H1 (cell line): ENCODE results near the gene GRIA3. TPM values are rescaled to one million over a fixed set of nuclear protein-coding genes. Genes with fewer than 3 reads are reported as not detected.
A peak's percentile ranks its signal among the peaks of the same experiment; 100 is the strongest.

Experiments used
- CTCF ChIA-PET: fragments of 300-600 bp; sonication (Branson Sonifier 250); formaldehyde crosslinking; loops from one replicate; lab custom pipeline; 2021; ENCODE audit not compliant: partially characterized antibody; lab: Charles Lee
- POLR2A ChIA-PET: fragments of 300-600 bp; sonication (Branson Sonifier 250); formaldehyde crosslinking; loops from one replicate; lab custom pipeline; 2021; ENCODE audit warnings: inconsistent platforms; ENCODE audit not compliant: partially characterized antibody; lab: Charles Lee
- DNase-seq, 2 experiments: peaks; one replicate each; pipeline versions ENCODE4 v3.0.0 to v3.0.0-alpha.2; 2010 to 2022; ENCODE audit warnings: low spot score in 2 of 2, low read depth in 1 of 2, mixed read lengths in 1 of 2
- FAIRE-seq: peaks from 2 replicates; lab custom pipeline; 2011; peaks lifted over from hg19 to GRCh38; lab: Jason Lieb, UNC
- H2AFZ ChIP-seq: 2 replicates; pipeline ENCODE4 v1.8.1; 2012; ENCODE audit warnings: low read length, inconsistent platforms
- H2AK5ac ChIP-seq: 2 replicates; pipeline ENCODE4 v1.6.1; 2013; ENCODE audit warnings: low read depth, low read length
- H2BK120ac ChIP-seq: replicated peaks from 2 replicates; pipeline ENCODE3; 2013; ENCODE audit warnings: low read depth, low read length, inconsistent platforms
- H2BK12ac ChIP-seq: 2 replicates; pipeline ENCODE4 v1.6.1; 2013; ENCODE audit warnings: low read depth, low read length
- H2BK15ac ChIP-seq: 2 replicates; pipeline ENCODE4 v1.6.1; 2013; ENCODE audit warnings: low read length
- H2BK20ac ChIP-seq: 2 replicates; pipeline ENCODE4 v1.6.1; 2013; ENCODE audit warnings: low read length
- H2BK5ac ChIP-seq: 2 replicates; pipeline ENCODE4 v1.6.1; 2013; ENCODE audit warnings: low read depth, low read length
- H3K14ac ChIP-seq: 2 replicates; pipeline ENCODE4 v1.6.1; 2013; ENCODE audit warnings: inconsistent platforms; ENCODE audit not compliant: insufficient read length
- H3K18ac ChIP-seq: 2 replicates; pipeline ENCODE4 v1.6.1; 2013; ENCODE audit warnings: low read length; ENCODE audit errors: extremely low read depth
- H3K23ac ChIP-seq: 2 replicates; pipeline ENCODE4 v1.6.1; 2013; ENCODE audit warnings: inconsistent platforms; ENCODE audit not compliant: insufficient read length
- H3K23me2 ChIP-seq: 2 replicates; pipeline ENCODE4 v1.6.1; 2013; ENCODE audit warnings: low read depth, low read length
- H3K27ac ChIP-seq: 2 replicates; pipeline ENCODE4 v1.6.1; 2011; ENCODE audit warnings: low read depth, low read length, inconsistent platforms
- H3K27me3 ChIP-seq, 4 experiments: replicated peaks in 1 of 4; 1 replicate in 1 of 4; 2 replicates in 3 of 4; pipeline versions ENCODE4 v1.6.1 to v1.8.1; 2011 to 2013; ENCODE audit warnings: low read length in 3 of 4, mild to moderate bottlenecking in 3 of 4, inconsistent platforms in 2 of 4, mixed read lengths in 2 of 4, moderate library complexity in 1 of 4; ENCODE audit not compliant: control insufficient read depth in 3 of 4, insufficient read depth in 3 of 4; ENCODE audit errors: extremely low read depth in 1 of 4
- H3K36me3 ChIP-seq, 4 experiments: 2 replicates each; pipeline versions ENCODE4 v1.6.1 to v1.8.1; 2011 to 2013; ENCODE audit warnings: mild to moderate bottlenecking in 4 of 4, low read length in 3 of 4, moderate library complexity in 2 of 4, control low read depth in 1 of 4, inconsistent platforms in 1 of 4; ENCODE audit not compliant: insufficient read depth in 4 of 4, control insufficient read depth in 2 of 4
- H3K4ac ChIP-seq: replicated peaks from 2 replicates; pipeline ENCODE3; 2013; ENCODE audit warnings: low read length, low read depth, mixed read lengths, inconsistent platforms; ENCODE audit not compliant: insufficient read length
- H3K4me1 ChIP-seq, 4 experiments: replicated peaks in 1 of 4; 1 replicate in 1 of 4; 2 replicates in 3 of 4; pipeline versions ENCODE4 v1.6.1 to v1.8.1; 2011 to 2013; ENCODE audit warnings: low read length in 3 of 4, inconsistent platforms in 2 of 4, mixed read lengths in 1 of 4; ENCODE audit not compliant: insufficient read depth in 4 of 4, control insufficient read depth in 3 of 4
- H3K4me2 ChIP-seq, 2 experiments: 2 replicates each; pipeline versions ENCODE4 v1.6.1 to v1.8.1; 2011 to 2013; ENCODE audit warnings: low read depth in 2 of 2, low read length in 2 of 2, control low read depth in 1 of 2, inconsistent platforms in 1 of 2, mild to moderate bottlenecking in 1 of 2; ENCODE audit not compliant: insufficient read depth in 1 of 2
- H3K4me3 ChIP-seq, 4 experiments: fragments of 200-600, 300-600 bp in 1 of 4; sonication (generic), shearing (Covaris generic), sonication (Bioruptor Twin) in 1 of 4; 2 replicates each; pipeline versions ENCODE4 v1.5.1 to v1.8.1; 2011 to 2016; ENCODE audit warnings: low read length in 4 of 4, low read depth in 3 of 4, control low read depth in 2 of 4, inconsistent platforms in 2 of 4, mild to moderate bottlenecking in 2 of 4, mixed read lengths in 1 of 4, moderate library complexity in 1 of 4; ENCODE audit not compliant: insufficient read depth in 2 of 4; ENCODE audit errors: extremely low read depth in 1 of 4
- H3K56ac ChIP-seq: replicated peaks from 2 replicates; pipeline ENCODE3; 2013; ENCODE audit warnings: low read depth, mild to moderate bottlenecking, mixed read lengths, low read length, inconsistent platforms; ENCODE audit not compliant: insufficient read length
- H3K79me1 ChIP-seq: 2 replicates; pipeline ENCODE4 v1.6.1; 2013; ENCODE audit warnings: low read depth, low read length, control low read depth
- H3K79me2 ChIP-seq, 2 experiments: 2 replicates each; pipeline versions ENCODE4 v1.6.1 to v1.8.1; 2012 to 2013; ENCODE audit warnings: low read length in 2 of 2, mild to moderate bottlenecking in 2 of 2, inconsistent platforms in 1 of 2; ENCODE audit not compliant: insufficient read depth in 2 of 2, control insufficient read depth in 1 of 2
- H3K9ac ChIP-seq, 4 experiments: replicated peaks in 1 of 4; 1 replicate in 1 of 4; 2 replicates in 3 of 4; pipeline versions ENCODE4 v1.6.1 to v1.8.1; 2011 to 2013; ENCODE audit warnings: low read depth in 3 of 4, low read length in 3 of 4, control low read depth in 2 of 4, mild to moderate bottlenecking in 2 of 4, moderate library complexity in 2 of 4, inconsistent platforms in 1 of 4; ENCODE audit errors: extremely low read depth in 1 of 4
- H3K9me3 ChIP-seq, 2 experiments: 2 replicates each; pipeline versions ENCODE4 v1.6.1 to v1.8.1; 2012 to 2013; ENCODE audit warnings: mild to moderate bottlenecking in 2 of 2, moderate library complexity in 2 of 2, control low read depth in 1 of 2, inconsistent platforms in 1 of 2, low read depth in 1 of 2, low read length in 1 of 2, mixed read lengths in 1 of 2; ENCODE audit not compliant: insufficient read depth in 2 of 2
- H4K20me1 ChIP-seq, 2 experiments: replicated peaks in 1 of 2; 2 replicates each; pipeline versions ENCODE3 to v1.8.1; 2011 to 2013; ENCODE audit warnings: inconsistent platforms in 2 of 2, low read length in 2 of 2, mild to moderate bottlenecking in 1 of 2; ENCODE audit not compliant: insufficient read depth in 2 of 2, control insufficient read depth in 1 of 2
- H4K5ac ChIP-seq: 2 replicates; pipeline ENCODE4 v1.6.1; 2013; ENCODE audit warnings: low read length, low read depth, mixed read lengths, inconsistent platforms; ENCODE audit not compliant: insufficient read length
- H4K8ac ChIP-seq: 2 replicates; pipeline ENCODE4 v1.8.0; 2013; ENCODE audit warnings: mild to moderate bottlenecking, moderate library complexity, low read length, inconsistent platforms; ENCODE audit not compliant: insufficient read depth; ENCODE audit errors: extremely low read depth
- H4K91ac ChIP-seq: replicated peaks from 2 replicates; pipeline ENCODE3; 2013; ENCODE audit warnings: low read length, mixed read lengths, inconsistent platforms; ENCODE audit not compliant: insufficient read length
- CHD2 ChIP-seq: IDR thresholded peaks from 2 replicates; pipeline ENCODE4 v1.6.1; 2012; ENCODE audit warnings: low read length, improper control_type of control experiment
- PHF8 ChIP-seq: fragments of 200-600 bp; sonication (generic); conservative IDR thresholded peaks from 2 replicates; pipeline ENCODE4 v1.7.1; 2012; ENCODE audit warnings: low read depth, mild to moderate bottlenecking, inconsistent platforms, low read length, moderate library complexity
- POLR2A ChIP-seq, 2 experiments: IDR thresholded peaks; 1 replicate in 1 of 2; 2 replicates in 1 of 2; pipeline ENCODE4 v1.6.1; 2011; ENCODE audit warnings: low read depth in 2 of 2, low read length in 2 of 2, mild to moderate bottlenecking in 2 of 2; ENCODE audit errors: control extremely low read depth in 1 of 2
- WGBS, 2 experiments: shearing (Covaris generic) in 1 of 2; methylation state at CpG; one replicate each; pipeline versions ENCODE4 v1.1.6 to v1.1.7; 2013 to 2015; ENCODE audit warnings: low lambda C conversion rate in 2 of 2, mixed read lengths in 2 of 2, inconsistent platforms in 1 of 2, low coverage in 1 of 2, missing lambda C conversion rate in 1 of 2; ENCODE audit not compliant: insufficient replicate concordance in 2 of 2, insufficient coverage in 1 of 2, insufficient read length in 1 of 2; ENCODE audit errors: extremely low coverage in 1 of 2, missing lambda C conversion rate in 1 of 2; 5-methylcytosine and 5-hydroxymethylcytosine counted together
- polyA plus RNA-seq, 7 experiments: library from polyadenylated mRNA; depleted of rRNA in 3 of 7; stranded (reverse) in 5 of 7; unstranded in 2 of 7; fragments of >200 nt in 5 of 7; fragments of 200-250 nt in 2 of 7; gene quantifications; 1 replicate in 5 of 7; 2 replicates in 1 of 7; 4 replicates in 1 of 7; pipeline versions ENCODE4 v1.2.1 to v1.2.3, GENCODE V29; 2011 to 2013; ENCODE audit warnings: missing spikeins in 2 of 7, mixed read lengths in 2 of 7
- total RNA-seq: library from RNA; stranded (reverse); fragmentation: NEBNext Ultra II Directional; extraction: Animal tissue kit (Norgen Biotek cat#: 25700); gene quantifications from 2 replicates; pipeline ENCODE4 v1.2.1, GENCODE V29; 2021
- TF ChIP-seq, protein P1 (sequence below): IDR thresholded peaks from 2 replicates; pipeline ENCODE4 v1.6.1; 2011; ENCODE audit warnings: low read depth, mild to moderate bottlenecking, low read length; ENCODE audit not compliant: insufficient read depth

GRIA3 gene
- total and polyA plus RNA-seq, 2 of the 8 experiments (the other 6 are each of a cell fraction or from before 2014, with no cell fraction given): 2.6 to 3.0 TPM

DNA sequence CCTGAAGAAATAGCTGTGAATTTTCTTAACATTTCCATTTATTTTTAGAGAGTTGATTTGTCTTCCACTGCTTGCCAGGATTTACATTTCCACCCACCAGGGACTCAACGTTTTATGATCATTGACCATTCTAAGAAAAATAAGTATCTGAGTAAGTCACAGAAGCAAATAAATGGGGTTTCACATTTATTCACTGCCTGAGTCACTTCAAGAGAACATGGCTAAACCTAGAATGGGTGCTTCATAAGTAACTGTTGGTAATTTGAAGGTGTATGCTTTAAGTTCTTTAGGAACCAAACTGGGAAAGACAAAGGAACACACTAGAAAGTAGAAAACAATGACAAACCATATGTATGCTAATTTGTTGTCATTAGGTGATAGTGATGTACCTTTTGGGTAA, 43.2 kb upstream of the GRIA3 start:
- H2BK120ac ChIP-seq: no peak overlapping the region
- no peak overlapping the region for H2AK5ac ChIP-seq
- H2BK20ac ChIP-seq: no peak overlapping the region
- no peak overlapping the region for H2AFZ ChIP-seq
- H3K79me1 ChIP-seq: no peaks in the 10 kb centered on the region
- H3K4me2 ChIP-seq: no peak overlapping the region
- H3K23me2 ChIP-seq: no peaks in the 10 kb centered on the region
- H3K18ac ChIP-seq: no peak overlapping the region
- H2BK5ac ChIP-seq: no peak overlapping the region
- H3K4me1 ChIP-seq: peaks cover 0 to 2% (median 0%) of the 10 kb centered on the region in 4 experiments; a peak in 1 of 7 replicates
- H4K8ac ChIP-seq: no peak overlapping the region
- H3K4me3 ChIP-seq: no peak overlapping the region
- WGBS, 2 experiments: 83% methylated on average over 1 of the region's 1 CpG; no CpG with 5 or more reads in 1 of the 2 experiments
- no peak for DNase-seq
- FAIRE-seq: peak; percentile 71
- no peak overlapping the region for H4K5ac ChIP-seq
- H3K14ac ChIP-seq: no peak overlapping the region
- H3K56ac ChIP-seq: no peak overlapping the region
- no peak overlapping the region for H4K91ac ChIP-seq
- no peak overlapping the region for H2BK15ac ChIP-seq
- H3K9me3 ChIP-seq: no peaks in the 10 kb centered on the region
- H3K27ac ChIP-seq: no peak overlapping the region
- H2BK12ac ChIP-seq: no peak overlapping the region
- no peaks in the 10 kb centered on the region for H3K79me2 ChIP-seq
- no peak overlapping the region for H3K4ac ChIP-seq
- CTCF ChIA-PET: no interaction called here
- H3K23ac ChIP-seq: no peak overlapping the region
- H3K27me3 ChIP-seq: no peaks in the 10 kb centered on the region
- H3K9ac ChIP-seq: no peak overlapping the region
- POLR2A ChIA-PET: no interaction called here
- H4K20me1 ChIP-seq: no peaks in the 10 kb centered on the region
- no peaks in the 10 kb centered on the region for H3K36me3 ChIP-seq
- TF ChIP-seq, protein P1, sequence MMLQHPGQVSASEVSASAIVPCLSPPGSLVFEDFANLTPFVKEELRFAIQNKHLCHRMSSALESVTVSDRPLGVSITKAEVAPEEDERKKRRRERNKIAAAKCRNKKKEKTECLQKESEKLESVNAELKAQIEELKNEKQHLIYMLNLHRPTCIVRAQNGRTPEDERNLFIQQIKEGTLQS: no peak
- TF ChIP-seq CHD2 (no peak), PHF8 (no peak), POLR2A (IDR thresholded peaks at IDR 0.05; ENCODE audit: control extremely low read depth in 1 of 2, low read depth in 2 of 2, low read length in 2 of 2) (no peak)
